OCI-LY3 (cell line): Measurements from ENCODE around the gene GBP7.

Experiments used
- H2AFZ ChIP-seq: fragments of 200-600, 300-600 bp; shearing (Covaris generic); 2 replicates; pipeline ENCODE4 v1.6.0; 2014; ENCODE audit warnings: antibody characterized with exemption, low read depth, low read length
- H3K27ac ChIP-seq: fragments of 200-600, 300-600 bp; sonication (generic); 2 replicates; pipeline ENCODE4 v1.5.1; 2014; ENCODE audit warnings: mild to moderate bottlenecking, low read length, moderate library complexity, mixed read lengths
- H3K27me3 ChIP-seq: fragments of 200-600, 300-600 bp; sonication (generic); 2 replicates; pipeline ENCODE4 v1.6.1; 2014; ENCODE audit warnings: low read depth, low read length, mixed read lengths
- H3K36me3 ChIP-seq: fragments of 200-600, 300-600 bp; sonication (generic); replicated peaks from 2 replicates; pipeline ENCODE3; 2014; ENCODE audit warnings: low read depth, low read length, mixed read lengths
- H3K4me1 ChIP-seq: fragments of 300-600, 200-600 bp; sonication (generic); 2 replicates; pipeline ENCODE4 v1.6.1; 2014; ENCODE audit warnings: low read length, mixed read lengths
- H3K4me2 ChIP-seq: fragments of 200-600, 300-600 bp; sonication (generic); 2 replicates; pipeline ENCODE4 v1.6.1; 2014; ENCODE audit warnings: low read length, mixed read lengths
- H3K4me3 ChIP-seq: fragments of 300-600, 200-600 bp; sonication (generic); 2 replicates; pipeline ENCODE4 v1.5.1; 2014; ENCODE audit warnings: antibody characterized with exemption, mild to moderate bottlenecking, low read length, moderate library complexity
- H3K79me2 ChIP-seq: fragments of 300-600, 200-600 bp; shearing (Covaris generic); 2 replicates; pipeline ENCODE4 v1.6.1; 2014; ENCODE audit warnings: mild to moderate bottlenecking, low read length, mixed read lengths
- H3K9ac ChIP-seq: fragments of 300-600, 200-600 bp; shearing (Covaris generic); 2 replicates; pipeline ENCODE4 v1.6.0; 2014; ENCODE audit warnings: mild to moderate bottlenecking, low read length, moderate library complexity
- H3K9me3 ChIP-seq: fragments of 200-600, 300-600 bp; shearing (Covaris generic); 2 replicates; pipeline ENCODE4 v1.6.1; 2014; ENCODE audit warnings: low read length, mixed read lengths; ENCODE audit not compliant: insufficient read depth
- H4K20me1 ChIP-seq: fragments of 200-600, 300-600 bp; sonication (generic); 2 replicates; pipeline ENCODE4 v1.6.1; 2016; ENCODE audit warnings: low read length, mixed read lengths; ENCODE audit not compliant: insufficient read depth
- EZH2phosphoT487 ChIP-seq: fragments of 200-600 bp; shearing (Covaris generic); IDR thresholded peaks from 2 replicates; pipeline ENCODE4 v1.6.1; 2018; ENCODE audit warnings: antibody characterized with exemption, mixed run types, low read depth
- TF ChIP-seq, protein P1 (sequence below): fragments of 200-600, 300-600 bp; sonication (generic); IDR thresholded peaks from 2 replicates; pipeline ENCODE4 v1.5.1; 2014; ENCODE audit warnings: antibody characterized with exemption, low read length, low read depth

GBP7 gene

DNA sequence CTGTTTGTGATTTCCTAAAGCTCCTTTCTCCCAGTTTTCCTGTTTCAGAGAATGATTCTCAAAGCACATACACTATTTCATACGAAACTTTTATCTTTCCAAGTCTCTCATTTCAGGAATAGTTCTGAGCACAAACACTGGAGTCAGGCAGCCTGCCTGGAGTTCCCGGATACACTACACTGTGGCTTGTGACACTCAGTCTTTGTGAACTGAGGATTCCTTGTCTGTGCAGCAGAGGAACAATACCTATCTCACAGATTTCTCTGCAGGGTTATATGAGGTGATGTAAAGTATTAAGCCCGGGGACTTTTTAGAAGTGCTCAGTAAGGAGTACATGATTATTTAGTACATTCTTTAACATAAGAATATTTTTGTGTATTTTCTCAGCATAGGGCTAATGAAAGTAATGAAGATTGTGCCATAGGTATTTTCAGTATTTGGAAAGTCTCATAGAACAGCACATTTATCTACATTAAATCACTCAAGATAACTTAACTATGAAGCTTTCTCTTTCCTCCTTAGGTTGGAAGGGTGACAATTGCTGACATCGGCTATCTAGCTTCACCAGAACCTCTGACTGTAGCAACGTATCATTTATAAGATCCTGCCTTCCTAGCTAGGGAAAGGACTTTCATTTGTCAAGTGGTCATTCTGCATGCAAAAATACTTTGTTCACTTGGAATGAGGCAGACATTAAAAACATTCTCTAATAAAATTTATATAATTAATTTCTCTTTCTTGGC lies 62.8 kb downstream of the GBP7 start:
- no peak overlapping the region for H3K4me3 ChIP-seq

DNA sequence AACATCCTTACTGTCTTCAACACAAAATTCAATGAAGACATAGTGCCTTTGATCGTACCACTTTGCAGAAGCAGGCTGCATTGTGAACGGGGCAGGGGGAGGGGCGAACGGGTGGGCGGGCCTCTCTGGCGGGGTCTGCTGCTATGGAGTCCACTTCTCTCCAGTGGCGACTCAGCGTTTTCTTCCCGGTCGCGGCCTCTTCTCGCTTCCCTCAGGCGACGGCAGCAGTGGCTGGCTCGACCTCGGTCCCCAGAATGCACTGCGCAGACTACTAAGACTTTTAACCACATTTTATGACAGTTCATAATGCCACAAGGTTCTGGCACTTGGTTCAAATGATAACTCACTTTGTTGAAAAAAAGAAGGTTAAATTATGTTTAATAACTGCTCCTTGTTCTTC lies 71.1 kb downstream of the GBP7 start:
- no peak overlapping the region for H3K9ac ChIP-seq
- no peaks in the 10 kb centered on the region for H3K79me2 ChIP-seq
- H3K4me3 ChIP-seq, result no peak overlapping the region
- no peaks in the 10 kb centered on the region for H3K9me3 ChIP-seq
- TF ChIP-seq EZH2phosphoT487, result no peak
- TF ChIP-seq, protein P1, sequence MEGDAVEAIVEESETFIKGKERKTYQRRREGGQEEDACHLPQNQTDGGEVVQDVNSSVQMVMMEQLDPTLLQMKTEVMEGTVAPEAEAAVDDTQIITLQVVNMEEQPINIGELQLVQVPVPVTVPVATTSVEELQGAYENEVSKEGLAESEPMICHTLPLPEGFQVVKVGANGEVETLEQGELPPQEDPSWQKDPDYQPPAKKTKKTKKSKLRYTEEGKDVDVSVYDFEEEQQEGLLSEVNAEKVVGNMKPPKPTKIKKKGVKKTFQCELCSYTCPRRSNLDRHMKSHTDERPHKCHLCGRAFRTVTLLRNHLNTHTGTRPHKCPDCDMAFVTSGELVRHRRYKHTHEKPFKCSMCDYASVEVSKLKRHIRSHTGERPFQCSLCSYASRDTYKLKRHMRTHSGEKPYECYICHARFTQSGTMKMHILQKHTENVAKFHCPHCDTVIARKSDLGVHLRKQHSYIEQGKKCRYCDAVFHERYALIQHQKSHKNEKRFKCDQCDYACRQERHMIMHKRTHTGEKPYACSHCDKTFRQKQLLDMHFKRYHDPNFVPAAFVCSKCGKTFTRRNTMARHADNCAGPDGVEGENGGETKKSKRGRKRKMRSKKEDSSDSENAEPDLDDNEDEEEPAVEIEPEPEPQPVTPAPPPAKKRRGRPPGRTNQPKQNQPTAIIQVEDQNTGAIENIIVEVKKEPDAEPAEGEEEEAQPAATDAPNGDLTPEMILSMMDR, result no peak
- no peaks in the 10 kb centered on the region for H3K36me3 ChIP-seq
- no peak overlapping the region for H3K4me2 ChIP-seq
- H3K27me3 ChIP-seq, result no peaks in the 10 kb centered on the region
- H2AFZ ChIP-seq, result no peak overlapping the region
- H4K20me1 ChIP-seq, result no peaks in the 10 kb centered on the region
- peaks cover 6% of the 10 kb centered on the region for H3K4me1 ChIP-seq
- H3K27ac ChIP-seq, result no peak overlapping the region

More for the DNA sequence above, 62.8 kb downstream of the GBP7 start:
- Histone ChIP-seq H4K20me1 (no peaks in the 10 kb centered on the region), H2AFZ (no peak overlapping the region), H3K79me2 (no peaks in the 10 kb centered on the region), H3K9me3 (no peaks in the 10 kb centered on the region), H3K36me3 (no peaks in the 10 kb centered on the region), H3K27ac (no peak overlapping the region), H3K27me3 (no peaks in the 10 kb centered on the region), H3K4me2 (no peak overlapping the region), H3K9ac (no peak overlapping the region), H3K4me1 (no peaks in the 10 kb centered on the region)
- TF ChIP-seq, protein P1, result no peak
- no peak for TF ChIP-seq EZH2phosphoT487

- H3K4me1 ChIP-seq, result peaks cover 6% of the 10 kb centered on the region
- H3K9ac ChIP-seq, result no peak overlapping the region
- H3K36me3 ChIP-seq, result no peaks in the 10 kb centered on the region
- H3K9me3 ChIP-seq, result no peaks in the 10 kb centered on the region
- H4K20me1 ChIP-seq, result no peaks in the 10 kb centered on the region
- H3K27me3 ChIP-seq, result no peaks in the 10 kb centered on the region
- H3K4me3 ChIP-seq, result no peak overlapping the region
- no peak overlapping the region for H2AFZ ChIP-seq
- no peak overlapping the region for H3K27ac ChIP-seq
- TF ChIP-seq, protein P1, result no peak
- TF ChIP-seq EZH2phosphoT487, result no peak
- no peaks in the 10 kb centered on the region for H3K79me2 ChIP-seq
- no peak overlapping the region for H3K4me2 ChIP-seq
Measured at GRCh38 chr1:89104147-89104546, 71.7 kb downstream of the GBP7 start.

DNA sequence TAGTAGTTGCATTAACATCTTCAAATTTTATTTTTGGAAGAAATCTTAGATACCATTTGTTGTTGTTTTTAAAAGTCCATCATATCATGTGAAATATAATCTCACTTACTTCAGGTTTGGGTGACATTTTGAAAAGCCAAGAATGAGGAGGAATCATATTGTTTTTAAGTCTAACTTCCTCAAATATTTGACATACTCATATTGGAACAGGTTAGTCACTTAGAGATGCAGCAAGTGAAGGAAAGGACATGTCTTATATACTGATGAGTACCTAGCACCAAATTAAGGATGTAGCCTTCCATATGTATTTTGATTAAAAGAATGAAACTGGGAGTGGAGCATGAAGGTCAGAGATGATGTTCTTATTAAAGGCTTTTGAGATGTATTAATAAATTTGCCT lies 73.8 kb downstream of the GBP7 start:
- H3K4me3 ChIP-seq, result no peak overlapping the region
- TF ChIP-seq, protein P1, result no peak
- TF ChIP-seq EZH2phosphoT487, result no peak
- no peaks in the 10 kb centered on the region for H3K36me3 ChIP-seq
- no peak overlapping the region for H3K27ac ChIP-seq
- H2AFZ ChIP-seq, result no peak overlapping the region
- no peaks in the 10 kb centered on the region for H3K27me3 ChIP-seq
- H3K4me1 ChIP-seq, result peaks cover 6% of the 10 kb centered on the region
- H3K4me2 ChIP-seq, result no peak overlapping the region
- H3K79me2 ChIP-seq, result no peaks in the 10 kb centered on the region
- no peaks in the 10 kb centered on the region for H3K9me3 ChIP-seq
- no peaks in the 10 kb centered on the region for H4K20me1 ChIP-seq
- H3K9ac ChIP-seq, result no peak overlapping the region
